Measurements from ENCODE around the gene GH1. TPM values are rescaled to one million over a fixed set of nuclear protein-coding genes. Genes with fewer than 3 reads are reported as not detected.
A peak's percentile ranks its signal among the peaks of the same experiment; 100 is the strongest.
"Not testable (repeated sequence)": the region's sequence is repeated elsewhere in the genome, so short reads cannot be mapped to it uniquely, and the experiment has no call there.

The GH1 gene
- not detected for total RNA-seq

DNA sequence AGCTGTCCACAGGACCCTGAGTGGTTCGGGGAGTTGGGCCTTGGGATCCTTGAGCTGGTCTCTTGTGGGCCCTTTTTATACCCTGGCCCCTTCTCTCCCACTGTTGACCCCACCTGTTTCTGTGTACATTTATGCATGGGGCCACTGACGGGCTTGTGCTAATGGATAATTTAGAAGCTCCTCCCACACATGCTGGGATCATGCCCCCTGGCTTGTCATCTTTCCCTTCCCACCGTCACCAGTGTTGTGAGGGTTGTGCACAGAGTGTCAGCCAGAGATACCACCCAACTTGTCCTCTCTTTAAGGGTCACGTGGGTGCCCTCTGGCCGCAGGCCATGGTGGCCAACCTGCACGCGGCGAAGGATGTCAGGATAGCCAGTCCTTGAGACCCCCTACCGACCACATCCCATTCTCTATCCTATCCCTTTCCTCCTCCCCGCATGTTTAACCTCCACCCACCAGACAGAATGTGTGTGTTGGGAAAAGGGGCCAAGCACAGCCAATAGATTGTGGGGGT is at the start of gene GH1:
Gene GH1 (minus strand): TSS at position 51 of the 517 bp plus-strand sequence. CDS start 63 bp downstream, outside the sequence.
- H3K4me1 ChIP-seq; H3K4me3 ChIP-seq; ATAC-seq (ENCODE audit: low FRiP score in 2 of 2); H3K36me3 ChIP-seq; H3K9me3 ChIP-seq; H3K27ac ChIP-seq; H3K27me3 ChIP-seq; DNase-seq: not testable (repeated sequence)
- WGBS, 2 donors = 44 to 62% methylated on average over 10 of the region's 10 CpGs

DNA sequence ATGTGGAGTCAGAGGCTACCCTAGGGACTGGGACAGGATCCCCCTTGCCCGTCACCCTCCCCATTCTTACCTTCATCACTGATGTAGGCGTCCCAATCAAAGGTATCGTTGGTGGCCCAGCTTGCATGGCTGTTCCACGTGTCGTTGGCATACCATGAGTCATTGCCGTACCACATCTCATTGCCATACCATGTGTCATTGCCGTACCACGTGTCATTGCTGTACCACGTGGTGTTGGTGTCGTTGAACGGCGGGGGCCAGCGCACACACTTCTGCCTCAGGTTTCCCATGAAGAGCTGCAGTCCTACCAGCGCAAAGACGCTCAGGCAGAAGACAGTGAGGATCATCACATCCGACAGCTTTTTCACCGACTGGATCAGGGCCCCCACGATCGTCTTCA is 49.3 kb upstream of the GH1 start:
- H3K27ac ChIP-seq = no peak overlapping the region
- no peaks in the 10 kb centered on the region for H3K27me3 ChIP-seq
- H3K36me3 ChIP-seq = no peaks in the 10 kb centered on the region
- TF ChIP-seq EP300 (IDR thresholded peaks at IDR 0.05) (no peak), POLR2A (IDR thresholded peaks at IDR 0.05) (no peak)
- DNase-seq (peak in 1 of 2 donors; percentile 45), ATAC-seq (ENCODE audit: low FRiP score in 2 of 2) (no peak)
- WGBS, 2 donors = 89 to 94% methylated on average over 13 to 19 of the region's 19 CpGs
- no peaks in the 10 kb centered on the region for H3K9me3 ChIP-seq
- peaks cover 0 to under 1% (median under 1%) of the 10 kb centered on the region in 4 donors for H3K4me1 ChIP-seq
- no peak overlapping the region for H3K4me3 ChIP-seq

DNA sequence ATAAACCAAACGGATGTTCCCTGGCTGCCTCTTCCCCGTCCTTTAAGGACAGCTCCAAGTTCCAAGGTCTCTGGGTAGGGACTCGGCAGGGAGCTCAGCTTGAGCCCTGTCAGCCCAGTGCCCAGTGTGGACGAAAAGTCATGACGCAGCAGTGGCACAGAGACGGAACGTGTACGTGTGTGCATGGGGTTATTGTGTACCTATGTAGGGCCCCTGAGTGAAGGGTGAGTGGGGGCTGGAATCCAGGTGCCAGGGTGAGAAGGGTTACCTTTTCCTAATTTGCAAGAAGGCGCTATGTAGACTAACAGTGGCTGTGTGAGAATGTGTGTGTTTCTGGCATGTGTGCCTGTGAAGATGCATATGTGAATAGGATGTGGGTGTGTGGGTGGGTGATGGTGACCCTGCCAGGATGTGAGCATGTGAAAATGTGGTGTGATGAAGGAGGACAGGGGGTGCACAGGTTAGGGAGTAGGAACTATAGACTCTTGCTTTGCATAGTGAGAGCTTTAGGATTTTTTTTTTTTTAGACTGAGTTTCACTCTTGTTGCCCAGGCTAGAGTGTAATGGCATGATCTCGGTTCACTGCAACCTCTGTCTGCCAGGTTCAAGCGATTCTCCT is 48.1 kb upstream of the GH1 start:
- WGBS, 2 donors = 86 to 88% methylated on average over 11 of the region's 11 CpGs
- H3K27me3 ChIP-seq = no peaks in the 10 kb centered on the region
- no peaks in the 10 kb centered on the region for H3K9me3 ChIP-seq
- no peaks in the 10 kb centered on the region for H3K36me3 ChIP-seq
- H3K4me1 ChIP-seq = peaks cover 3 to 12% (median 8%) of the 10 kb centered on the region in 4 donors
- TF ChIP-seq, protein P1, sequence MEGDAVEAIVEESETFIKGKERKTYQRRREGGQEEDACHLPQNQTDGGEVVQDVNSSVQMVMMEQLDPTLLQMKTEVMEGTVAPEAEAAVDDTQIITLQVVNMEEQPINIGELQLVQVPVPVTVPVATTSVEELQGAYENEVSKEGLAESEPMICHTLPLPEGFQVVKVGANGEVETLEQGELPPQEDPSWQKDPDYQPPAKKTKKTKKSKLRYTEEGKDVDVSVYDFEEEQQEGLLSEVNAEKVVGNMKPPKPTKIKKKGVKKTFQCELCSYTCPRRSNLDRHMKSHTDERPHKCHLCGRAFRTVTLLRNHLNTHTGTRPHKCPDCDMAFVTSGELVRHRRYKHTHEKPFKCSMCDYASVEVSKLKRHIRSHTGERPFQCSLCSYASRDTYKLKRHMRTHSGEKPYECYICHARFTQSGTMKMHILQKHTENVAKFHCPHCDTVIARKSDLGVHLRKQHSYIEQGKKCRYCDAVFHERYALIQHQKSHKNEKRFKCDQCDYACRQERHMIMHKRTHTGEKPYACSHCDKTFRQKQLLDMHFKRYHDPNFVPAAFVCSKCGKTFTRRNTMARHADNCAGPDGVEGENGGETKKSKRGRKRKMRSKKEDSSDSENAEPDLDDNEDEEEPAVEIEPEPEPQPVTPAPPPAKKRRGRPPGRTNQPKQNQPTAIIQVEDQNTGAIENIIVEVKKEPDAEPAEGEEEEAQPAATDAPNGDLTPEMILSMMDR (IDR thresholded peaks at IDR 0.05) = no peak
- no peak for TF ChIP-seq EP300 (IDR thresholded peaks at IDR 0.05)
- no peak for TF ChIP-seq POLR2AphosphoS5 (IDR thresholded peaks at IDR 0.05)
- TF ChIP-seq POLR2A (IDR thresholded peaks at IDR 0.05) = no peak
- H3K27ac ChIP-seq = no peak overlapping the region
- no peak overlapping the region for H3K4me3 ChIP-seq
- DNase-seq = no peak
- ATAC-seq (ENCODE audit: low FRiP score in 2 of 2) = no peak

DNA sequence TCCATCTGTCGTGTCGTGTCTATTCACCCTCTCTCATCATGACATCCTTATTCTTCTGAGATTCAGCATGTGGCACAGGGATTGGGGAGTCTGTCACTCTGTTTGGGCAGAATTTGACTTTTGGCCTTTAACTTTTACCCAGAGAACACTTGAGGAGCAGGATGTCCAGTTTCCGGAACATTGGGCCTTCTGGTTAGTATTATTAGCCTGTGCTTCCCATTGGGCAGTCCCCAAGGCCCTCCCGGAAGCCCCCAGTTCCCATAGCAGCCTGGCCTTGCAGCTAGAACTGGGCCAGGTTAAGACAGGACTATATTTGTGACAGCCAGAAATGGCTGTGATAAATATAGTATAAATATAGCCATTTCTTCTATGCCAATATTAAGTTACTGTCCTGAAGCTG is 44.5 kb upstream of the GH1 start:
- Histone ChIP-seq H3K4me3 (no peak overlapping the region), H3K4me1 (peaks cover 9 to 23% (median 16%) of the 10 kb centered on the region in 4 donors), H3K27me3 (no peaks in the 10 kb centered on the region), H3K36me3 (no peaks in the 10 kb centered on the region), H3K27ac (peak overlapping the region in 3 of 4 donors; percentile 54 to 79 (median 57)), H3K9me3 (no peaks in the 10 kb centered on the region)
- DNase-seq (no peak), ATAC-seq (ENCODE audit: low FRiP score in 2 of 2) (no peak)
- TF ChIP-seq, protein P1 (IDR thresholded peaks at IDR 0.05) = no peak
- TF ChIP-seq POLR2AphosphoS5 (IDR thresholded peaks at IDR 0.05) (peak in 1 of 2 donors; percentile 11), POLR2A (IDR thresholded peaks at IDR 0.05) (no peak)
- WGBS, 2 donors = 77 to 84% methylated on average over 4 of the region's 4 CpGs

DNA sequence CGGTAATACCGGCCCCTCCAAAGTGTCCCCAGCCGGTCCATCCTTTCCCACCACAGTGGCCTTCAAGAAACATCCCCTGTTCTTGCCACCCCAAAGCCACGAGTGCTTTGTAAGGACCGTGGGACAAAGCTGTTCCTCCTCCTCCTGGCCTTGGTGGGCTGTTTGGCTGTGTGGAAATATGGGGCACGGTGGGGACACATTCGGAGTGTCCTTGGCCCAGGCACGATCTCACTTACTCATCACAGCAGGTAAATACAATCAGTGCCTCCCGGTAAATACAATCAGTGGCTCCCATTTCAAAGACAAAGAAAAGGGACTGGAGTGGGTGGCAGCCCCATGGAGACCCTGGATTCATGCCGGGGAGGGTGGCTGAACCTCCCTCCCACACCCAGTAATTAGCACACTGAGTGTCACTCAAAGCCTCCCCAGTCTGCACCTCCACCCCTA is 43.7 kb upstream of the GH1 start:
- Histone ChIP-seq H3K9me3 (no peaks in the 10 kb centered on the region), H3K4me3 (no peak overlapping the region), H3K4me1 (peaks cover 9 to 23% (median 16%) of the 10 kb centered on the region in 4 donors), H3K36me3 (no peaks in the 10 kb centered on the region), H3K27me3 (no peaks in the 10 kb centered on the region), H3K27ac (peak overlapping the region in 3 of 4 donors; percentile 18 to 71 (median 57))
- DNase-seq (no peak), ATAC-seq (ENCODE audit: low FRiP score in 2 of 2) (no peak)
- TF ChIP-seq POLR2A (IDR thresholded peaks at IDR 0.05) (no peak), POLR2AphosphoS5 (IDR thresholded peaks at IDR 0.05) (no peak), EP300 (IDR thresholded peaks at IDR 0.05) (no peak)
- TF ChIP-seq, protein P1 (IDR thresholded peaks at IDR 0.05) = no peak
- WGBS, 2 donors = 76 to 86% methylated on average over 6 to 10 of the region's 10 CpGs

Measured in upper lobe of left lung (tissue), 6 donors.